Erythroblast (primary cell): ENCODE measurements around the gene METAP1.

Experiments
- GATA1 ChIP-seq: IDR thresholded peaks from 2 replicates; pipeline ENCODE4 v1.6.1; 2011; ENCODE audit warnings: low read depth, mild to moderate bottlenecking, control low read depth, low read length, moderate library complexity
- POLR2A ChIP-seq: IDR thresholded peaks from 2 replicates; pipeline ENCODE4 v1.6.1; 2011; ENCODE audit warnings: mild to moderate bottlenecking, low read length

GRCh38 chr4:98995183-98996055 is at the start of gene METAP1:
- TF ChIP-seq POLR2A: peak; percentile 67
- no peak for TF ChIP-seq GATA1
